GM12878 (cell line): ENCODE results near the gene ULK4.

ENCODE experiments used
- CBX3 ChIP-seq: fragments of 200-600 bp; sonication (generic); IDR thresholded peaks from 2 replicates; pipeline ENCODE4 v1.6.1; 2016; ENCODE audit warnings: low read depth, borderline replicate concordance
- CTCF ChIP-seq, 3 experiments: IDR thresholded peaks in 2 of 3; conservative IDR thresholded peaks in 1 of 3; 2 replicates each; pipeline ENCODE4 v1.5.1; 2011; ENCODE audit warnings: low read depth in 3 of 3, low read length in 3 of 3, mild to moderate bottlenecking in 3 of 3, control low read depth in 2 of 3, moderate library complexity in 2 of 3, inconsistent platforms in 1 of 3, mixed read lengths in 1 of 3; ENCODE audit not compliant: control insufficient read depth in 2 of 3, insufficient read depth in 1 of 3; ENCODE audit errors: extremely low read depth in 1 of 3
- EZH2 ChIP-seq: IDR thresholded peaks from 2 replicates; pipeline ENCODE4 v1.6.1; 2012; ENCODE audit warnings: low read depth, mild to moderate bottlenecking, control low read depth, inconsistent platforms, low read length, borderline replicate concordance; ENCODE audit not compliant: control insufficient read depth
- MXI1 ChIP-seq: fragments of 150-350 bp; IDR thresholded peaks from 2 replicates; pipeline ENCODE4 v1.6.1; 2011; ENCODE audit warnings: low read depth, mild to moderate bottlenecking, inconsistent platforms, low read length, improper control_type of control experiment
- POLR2AphosphoS5 ChIP-seq: IDR thresholded peaks from 2 replicates; pipeline ENCODE4 v1.6.1; 2011; ENCODE audit warnings: mild to moderate bottlenecking, low read length, inconsistent platforms
- SIN3A ChIP-seq: IDR thresholded peaks from 2 replicates; pipeline ENCODE4 v1.6.1; 2012; ENCODE audit warnings: low read depth, low read length, improper control_type of control experiment
- TCF3 ChIP-seq: IDR thresholded peaks from 2 replicates; pipeline ENCODE4 v1.6.1; 2012; ENCODE audit warnings: low read depth, mild to moderate bottlenecking, low read length, borderline replicate concordance; ENCODE audit not compliant: insufficient read depth
- YY1 ChIP-seq: IDR thresholded peaks from 2 replicates; pipeline ENCODE4 v1.6.1; 2011; ENCODE audit warnings: low read depth, mild to moderate bottlenecking, low read length

DNA sequence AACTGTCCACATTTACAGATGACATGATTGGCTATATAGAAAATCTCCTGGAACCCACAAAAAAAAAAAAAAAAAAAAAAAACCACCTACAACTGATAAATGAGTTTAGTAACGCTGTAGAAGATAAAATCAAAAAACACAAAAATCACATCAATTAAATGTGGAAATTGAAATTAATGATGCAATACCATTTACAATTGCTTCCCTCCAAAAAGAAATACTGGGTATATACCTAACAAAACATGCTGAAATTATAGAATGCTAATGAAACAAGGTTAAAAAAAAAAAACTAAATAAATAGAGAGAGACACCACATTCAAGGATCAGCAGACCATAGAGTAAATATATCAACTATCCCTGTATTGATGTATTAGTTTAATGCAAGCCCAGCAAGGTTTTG is 215.7 kb downstream of the ULK4 start:
- TF ChIP-seq MXI1, result no peak
- TF ChIP-seq CTCF (IDR thresholded peaks at IDR 0.05 in 2 of 3, conservative IDR thresholded peaks at IDR 0.05 in 1 of 3; ENCODE audit: control insufficient read depth in 2 of 3, extremely low read depth in 1 of 3, insufficient read depth in 1 of 3, low read depth in 3 of 3, low read length in 3 of 3), result no peak
- TF ChIP-seq YY1, result no peak
- no peak for TF ChIP-seq POLR2AphosphoS5
- no peak for TF ChIP-seq SIN3A
- no peak for TF ChIP-seq CBX3
- no peak for TF ChIP-seq EZH2
- no peak for TF ChIP-seq TCF3
